Measurements from ENCODE around the gene IMMP2L. TPM values are rescaled to one million over a fixed set of nuclear protein-coding genes. Genes with fewer than 3 reads are reported as not detected.

Gene IMMP2L
- total and polyA plus RNA-seq, 2 of the 4 experiments (the other 2 are of a cell fraction), result 5.8 to 9.3 TPM

DNA sequence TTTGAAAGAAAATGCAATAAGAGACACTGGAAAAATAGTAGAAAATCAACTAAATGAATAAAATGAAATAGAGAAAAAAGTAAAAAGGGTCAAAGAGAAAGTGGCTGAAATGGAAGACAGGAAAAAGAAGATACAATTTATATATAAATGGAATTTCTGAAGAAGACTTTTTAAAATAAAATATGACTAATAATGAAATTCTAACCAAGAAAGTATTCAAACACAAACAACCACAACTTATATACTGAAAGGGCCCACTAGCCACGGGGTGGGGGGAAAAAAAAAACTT is 232.1 kb downstream of the IMMP2L start:
- H2AK9ac ChIP-seq (replicated peaks; ENCODE audit: low read depth, low read length, poor library complexity), result no peak overlapping the region
- no peak overlapping the region for H3K4me2 ChIP-seq (ENCODE audit: low read depth, low read length)
- no peaks in the 10 kb centered on the region for H3K36me3 ChIP-seq (ENCODE audit: control insufficient read depth, insufficient read depth, low read length)
- ChIA-PET POLR2A (ENCODE audit: unreplicated experiment) (no interaction called here), CTCF (no interaction called here)
- dilution Hi-C loops (cut with HindIII; ENCODE audit: low sequenced_read_pairs, unreplicated experiment), result no loop called here
- H3K23ac ChIP-seq (ENCODE audit: low read depth, low read length), result no peak overlapping the region
- no peak overlapping the region for H2AK5ac ChIP-seq (ENCODE audit: low read depth, low read length)
- H3K27me3 ChIP-seq (ENCODE audit: control insufficient read depth, insufficient read depth, low read length), result no peaks in the 10 kb centered on the region
- H4K91ac ChIP-seq (ENCODE audit: insufficient read depth, low read depth, low read length), result no peak overlapping the region
- no peak overlapping the region for H2BK15ac ChIP-seq (ENCODE audit: low read depth, low read length)
- H3K14ac ChIP-seq (replicated peaks; ENCODE audit: low read depth, low read length), result no peak overlapping the region
- no peak overlapping the region for H4K5ac ChIP-seq (ENCODE audit: low read depth, low read length)
- no peaks in the 10 kb centered on the region for H3K79me1 ChIP-seq (ENCODE audit: low read depth in 1 of 2, low read length in 2 of 2)
- H2AFZ ChIP-seq (replicated peaks; ENCODE audit: low read length, poor library complexity), result no peak overlapping the region
- H3K4me1 ChIP-seq (ENCODE audit: control insufficient read depth, insufficient read depth, low read length), result no peaks in the 10 kb centered on the region
- H3K18ac ChIP-seq (ENCODE audit: low read depth, low read length), result no peak overlapping the region
- H2BK120ac ChIP-seq (ENCODE audit: low read depth, low read length), result no peak overlapping the region
- no peak overlapping the region for H3K9ac ChIP-seq (ENCODE audit: low read depth, low read length)
- H3K9me1 ChIP-seq (ENCODE audit: insufficient read depth, low read length), result no peaks in the 10 kb centered on the region
- WGBS, 2 experiments (ENCODE audit: extremely low coverage in 2 of 2, insufficient read length in 1 of 2), result no CpG with 5 or more reads among the region's 1 CpG
- no peak overlapping the region for H2BK5ac ChIP-seq (ENCODE audit: low read depth, low read length, poor library complexity, severe bottlenecking)
- H3K56ac ChIP-seq (ENCODE audit: extremely low read depth, insufficient read depth, low read length), result no peak overlapping the region
- in situ Hi-C loops (cut with MboI; ENCODE audit: low sequenced_read_pairs), result loop anchor here (10.0 kb wide), 1 partner anchor 155 kb away; no protein-coding TSS in a partner anchor
- no peak overlapping the region for H3K4me3 ChIP-seq (ENCODE audit: insufficient read depth, low read depth, low read length)
- no peaks in the 10 kb centered on the region for H4K20me1 ChIP-seq (ENCODE audit: insufficient read depth, low read length)
- H4K8ac ChIP-seq (ENCODE audit: low read depth in 2 of 2, low read length in 2 of 2), result no peak overlapping the region
- H3K9me3 ChIP-seq (ENCODE audit: control insufficient read depth, insufficient read depth, low read length), result no peaks in the 10 kb centered on the region
- H3K4ac ChIP-seq (ENCODE audit: low read depth, low read length), result no peak overlapping the region
- intact Hi-C loops (cut with micrococcal nuclease), result no loop called here
- DNase-seq (no peak), ATAC-seq (ENCODE audit: low read depth) (no peak)
- no peak overlapping the region for H3K27ac ChIP-seq (ENCODE audit: insufficient read depth, low read length)
- no TSS peak for BruUV-seq (replicated peaks)
- H2BK20ac ChIP-seq (ENCODE audit: low read depth, low read length), result no peak overlapping the region
- no peak for TF ChIP-seq POLR2A (IDR thresholded peaks at IDR 0.05; ENCODE audit: low read depth, low read length)
- no peak for TF ChIP-seq NFE2L2 (IDR thresholded peaks at IDR 0.05; ENCODE audit: low read depth, low read length)
- TF ChIP-seq, protein P1, sequence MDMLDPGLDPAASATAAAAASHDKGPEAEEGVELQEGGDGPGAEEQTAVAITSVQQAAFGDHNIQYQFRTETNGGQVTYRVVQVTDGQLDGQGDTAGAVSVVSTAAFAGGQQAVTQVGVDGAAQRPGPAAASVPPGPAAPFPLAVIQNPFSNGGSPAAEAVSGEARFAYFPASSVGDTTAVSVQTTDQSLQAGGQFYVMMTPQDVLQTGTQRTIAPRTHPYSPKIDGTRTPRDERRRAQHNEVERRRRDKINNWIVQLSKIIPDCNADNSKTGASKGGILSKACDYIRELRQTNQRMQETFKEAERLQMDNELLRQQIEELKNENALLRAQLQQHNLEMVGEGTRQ (IDR thresholded peaks at IDR 0.05; ENCODE audit: low read depth, low read length), result no peak
- TF ChIP-seq BHLHE40 (IDR thresholded peaks at IDR 0.05; ENCODE audit: low read depth, low read length), result no peak
- TF ChIP-seq MAZ (IDR thresholded peaks at IDR 0.05; ENCODE audit: borderline replicate concordance, low read depth, low read length), result no peak
- TF ChIP-seq MXI1 (IDR thresholded peaks at IDR 0.05; ENCODE audit: borderline replicate concordance, low read depth, low read length), result no peak
